ENCODE measurements around the gene TEPSIN. TPM values are rescaled to one million over a fixed set of nuclear protein-coding genes. Genes with fewer than 3 reads are reported as not detected.

Gene TEPSIN
- total and polyA plus RNA-seq, 12 donors = 3.1 to 144 (median 40.6) TPM

GRCh38 chr17:81252326-81252986 is 13.6 kb upstream of the TEPSIN start:
- peaks cover 0 to 43% of the 10 kb centered on the region in 2 donors for H3K36me3 ChIP-seq (replicated peaks in 1 of 2)

GRCh38 chr17:81251709-81252301 is 12.9 kb upstream of the TEPSIN start:
- no peak for TF ChIP-seq POLR2A (IDR thresholded peaks at IDR 0.05)
- no peak for TF ChIP-seq CTCF (IDR thresholded peaks at IDR 0.05)
- peak overlapping the region in 1 of 5 donors; percentile 59 for H3K27ac ChIP-seq
- DNase-seq = no peak
- peaks cover 0 to 37% of the 10 kb centered on the region in 2 donors for H3K36me3 ChIP-seq (replicated peaks in 1 of 2)
- intact Hi-C loops (cut with DNase I) = loop anchor here (5.0 kb wide), 2 partner anchors 235 to 345 kb away; no protein-coding TSS in a partner anchor
- 74 to 93% (median 86%) methylated on average over 16 to 29 of the region's 29 CpGs for WGBS, 4 donors
- no peak overlapping the region for H3K4me3 ChIP-seq
- H3K27me3 ChIP-seq = no peaks in the 10 kb centered on the region
- H3K9me3 ChIP-seq (replicated peaks in 1 of 3) = no peaks in the 10 kb centered on the region
- peaks cover 0 to 15% of the 10 kb centered on the region in 2 donors for H3K4me1 ChIP-seq (replicated peaks in 1 of 2)

More at GRCh38 chr17:81252326-81252986, 13.6 kb upstream of the TEPSIN start:
- Histone ChIP-seq H3K4me3 (no peak overlapping the region), H3K4me1 (replicated peaks in 1 of 2) (peaks cover 0 to 15% of the 10 kb centered on the region in 2 donors), H3K27ac (peak overlapping the region in 1 of 5 donors; percentile 59), H3K27me3 (no peaks in the 10 kb centered on the region), H3K9me3 (replicated peaks in 1 of 3) (no peaks in the 10 kb centered on the region)
- intact Hi-C loops (cut with DNase I) = loop anchor here (5.0 kb wide), 2 partner anchors 235 to 345 kb away; no protein-coding TSS in a partner anchor
- no peak for TF ChIP-seq POLR2A (IDR thresholded peaks at IDR 0.05)
- no peak for DNase-seq
- WGBS, 4 donors = 82 to 90% (median 89%) methylated on average over 11 to 15 of the region's 15 CpGs

- TF ChIP-seq CTCF (IDR thresholded peaks at IDR 0.05) = no peak
- no peak for TF ChIP-seq POLR2A (IDR thresholded peaks at IDR 0.05)
- 73 to 89% (median 84%) methylated on average over 12 to 25 of the region's 25 CpGs for WGBS, 4 donors
- no peak overlapping the region for H3K4me3 ChIP-seq
- H3K27me3 ChIP-seq = no peaks in the 10 kb centered on the region
- H3K9me3 ChIP-seq (replicated peaks in 1 of 3) = no peaks in the 10 kb centered on the region
- no peak for DNase-seq
- intact Hi-C loops (cut with DNase I) = loop anchor here (5.0 kb wide), 2 partner anchors 236 to 346 kb away; no protein-coding TSS in a partner anchor
- peaks cover 0 to 37% of the 10 kb centered on the region in 2 donors for H3K36me3 ChIP-seq (replicated peaks in 1 of 2)
- H3K4me1 ChIP-seq (replicated peaks in 1 of 2) = peaks cover 0 to 12% of the 10 kb centered on the region in 2 donors
- peak overlapping the region in 1 of 5 donors; percentile 59 for H3K27ac ChIP-seq
Measured at GRCh38 chr17:81251094-81251708, 12.3 kb upstream of the TEPSIN start.

GRCh38 chr17:81250286-81251093 is 11.6 kb upstream of the TEPSIN start:
- TF ChIP-seq CTCF (IDR thresholded peaks at IDR 0.05) = no peak
- no peak for TF ChIP-seq POLR2A (IDR thresholded peaks at IDR 0.05)
- Histone ChIP-seq H3K4me1 (replicated peaks in 1 of 2) (peaks cover 0 to 14% of the 10 kb centered on the region in 2 donors), H3K36me3 (replicated peaks in 1 of 2) (peaks cover 0 to 37% of the 10 kb centered on the region in 2 donors), H3K27me3 (no peaks in the 10 kb centered on the region), H3K27ac (peak overlapping the region in 1 of 5 donors; percentile 59), H3K9me3 (replicated peaks in 1 of 3) (no peaks in the 10 kb centered on the region), H3K4me3 (no peak overlapping the region)
- 91 to 94% (median 93%) methylated on average over 23 to 31 of the region's 31 CpGs for WGBS, 4 donors
- intact Hi-C loops (cut with DNase I) = loop anchor here (5.0 kb wide), 2 partner anchors 237 to 347 kb away; no protein-coding TSS in a partner anchor
- DNase-seq = no peak
